ENCODE data around the gene MAP3K12. TPM values are rescaled to one million over a fixed set of nuclear protein-coding genes. Genes with fewer than 3 reads are reported as not detected.

The MAP3K12 gene
- total RNA-seq, 1 experiment from 2014 or later, result 3.9 TPM

GRCh38 chr12:53501615-53502181, 2.4 kb upstream of the MAP3K12 start:
- POLR2A ChIA-PET, result interaction anchor here (0.6 to 2.0 kb wide), 11 partner anchors 10 to 267 kb away, joined by 3 to 20 read pairs (median 6); partner anchors contain the start of genes AAAS, MYG1 and SP1
- Histone ChIP-seq H3K36me3 (ENCODE audit: control insufficient read depth, insufficient read depth, low read length) (no peaks in the 10 kb centered on the region), H3K9me3 (no peaks in the 10 kb centered on the region), H3K27me3 (replicated peaks; ENCODE audit: control insufficient read depth, insufficient read depth, low read length) (no peaks in the 10 kb centered on the region), H3K4me1 (peaks cover 9% of the 10 kb centered on the region), H3K4me3 (ENCODE audit: low read depth, low read length) (peak overlapping the region; percentile 63)
- intact Hi-C loops (cut with micrococcal nuclease; ENCODE audit: unreplicated experiment), result loop anchor here (1.0 to 2.0 kb wide), 4 partner anchors 8 to 777 kb away; no protein-coding TSS in a partner anchor
- H3K4me1 Mint-ChIP-seq (ENCODE audit: low read depth, unreplicated experiment), result peaks cover 24% of the 10 kb centered on the region
- CTCF ChIA-PET, result interaction anchor here (0.7 to 1.7 kb wide), 10 partner anchors 10 to 437 kb away, joined by 3 to 18 read pairs (median 4); partner anchors contain the start of genes AAAS, ATP5MC2 and HOXC13
- H3K36me3 Mint-ChIP-seq (ENCODE audit: insufficient read depth, unreplicated experiment), result peaks cover 32% of the 10 kb centered on the region
- H3K27ac Mint-ChIP-seq (ENCODE audit: unreplicated experiment), result peak overlapping the region; percentile 86
- no peaks in the 10 kb centered on the region for H3K9me3 Mint-ChIP-seq (ENCODE audit: unreplicated experiment)
- DNase-seq, result no peak
- TF ChIP-seq CTCF (IDR thresholded peaks at IDR 0.05; ENCODE audit: insufficient read depth in 1 of 2, low read depth in 1 of 2, low read length in 1 of 2, severe bottlenecking in 1 of 2, unreplicated experiment in 1 of 2), result no peak
- H3K4me3 Mint-ChIP-seq (ENCODE audit: unreplicated experiment), result peak overlapping the region; percentile 80
- TSS peak; percentile 72 for BruUV-seq (replicated peaks)
- H3K27me3 Mint-ChIP-seq (ENCODE audit: insufficient read depth, unreplicated experiment), result no peaks in the 10 kb centered on the region

GRCh38 chr12:53500776-53501614, 1.7 kb upstream of the MAP3K12 start, which contains the start of gene TARBP2:
TSS of gene TARBP2 (plus strand) at chr12:53501283. CDS start at chr12:53501409, 126 bp downstream.
- peak; percentile 97 to 98 for DNase-seq
- H3K4me1 Mint-ChIP-seq (ENCODE audit: low read depth, unreplicated experiment), result peaks cover 31% of the 10 kb centered on the region
- intact Hi-C loops (cut with micrococcal nuclease; ENCODE audit: unreplicated experiment), result loop anchor here (1.0 to 2.0 kb wide), 5 partner anchors 8 to 778 kb away; no protein-coding TSS in a partner anchor
- H3K9me3 Mint-ChIP-seq (ENCODE audit: unreplicated experiment), result no peaks in the 10 kb centered on the region
- Histone ChIP-seq H3K9me3 (no peaks in the 10 kb centered on the region), H3K27me3 (replicated peaks; ENCODE audit: control insufficient read depth, insufficient read depth, low read length) (no peaks in the 10 kb centered on the region), H3K36me3 (ENCODE audit: control insufficient read depth, insufficient read depth, low read length) (no peaks in the 10 kb centered on the region), H3K4me1 (peaks cover 16% of the 10 kb centered on the region), H3K4me3 (ENCODE audit: low read depth, low read length) (peak within 1 kb of the TSS; percentile 63)
- BruUV-seq (replicated peaks), result no TSS peak
- peak within 1 kb of the TSS; percentile 86 for H3K27ac Mint-ChIP-seq (ENCODE audit: unreplicated experiment)
- ChIA-PET CTCF (interaction anchor here (0.6 to 2.2 kb wide), 15 partner anchors 8 to 438 kb away, joined by 3 to 18 read pairs (median 4); partner anchors contain the start of genes AAAS, ATP5MC2 and HOXC13), POLR2A (interaction anchor here (0.6 to 2.0 kb wide), 17 partner anchors 9 to 267 kb away, joined by 3 to 20 read pairs (median 4); partner anchors contain the start of genes AAAS, MYG1 and SP1)
- peaks cover 28% of the 10 kb centered on the region for H3K36me3 Mint-ChIP-seq (ENCODE audit: insufficient read depth, unreplicated experiment)
- no peaks in the 10 kb centered on the region for H3K27me3 Mint-ChIP-seq (ENCODE audit: insufficient read depth, unreplicated experiment)
- no peak for TF ChIP-seq CTCF (IDR thresholded peaks at IDR 0.05; ENCODE audit: insufficient read depth in 1 of 2, low read depth in 1 of 2, low read length in 1 of 2, severe bottlenecking in 1 of 2, unreplicated experiment in 1 of 2)
- H3K4me3 Mint-ChIP-seq (ENCODE audit: unreplicated experiment), result peak within 1 kb of the TSS; percentile 80
